ENCODE data around the gene AP1G1.
"Not testable (repeated sequence)": the region's sequence is repeated elsewhere in the genome, so short reads cannot be mapped to it uniquely, and the experiment has no call there.

Gene AP1G1

GRCh38 chr16:71808593-71809459 lies at the start of gene AP1G1:
TSS of gene AP1G1 (minus strand) at chr16:71808834. CDS start at chr16:71789479, 19,355 bp downstream.
- DNase-seq: peak; percentile 94

GRCh38 chr16:71855937-71856662 lies 47.5 kb upstream of the AP1G1 start:
- no peak for DNase-seq

- DNase-seq: no peak
Observed at GRCh38 chr16:71854369-71854948, 45.8 kb upstream of the AP1G1 start.

DNA sequence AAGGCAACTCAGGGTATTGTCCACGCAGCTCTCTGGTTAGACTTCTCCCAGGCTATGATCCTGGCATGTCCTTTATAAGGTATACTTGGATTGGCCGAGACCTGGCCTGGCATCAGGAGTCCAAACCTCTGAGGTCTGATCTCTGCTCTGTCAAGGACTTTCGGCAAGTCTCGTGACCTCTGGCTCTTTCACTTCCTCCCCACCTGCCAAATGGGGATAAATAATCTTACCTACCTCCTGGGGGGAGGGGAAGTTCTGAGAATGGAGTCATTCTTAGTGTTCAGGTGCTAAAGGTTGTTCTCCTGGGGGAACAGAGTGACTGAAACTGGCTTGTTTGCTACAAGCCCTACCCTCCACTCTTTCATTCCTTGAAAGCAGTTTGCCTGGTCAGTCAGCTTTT lies 44.8 kb upstream of the AP1G1 start:
- DNase-seq: no peak

DNA sequence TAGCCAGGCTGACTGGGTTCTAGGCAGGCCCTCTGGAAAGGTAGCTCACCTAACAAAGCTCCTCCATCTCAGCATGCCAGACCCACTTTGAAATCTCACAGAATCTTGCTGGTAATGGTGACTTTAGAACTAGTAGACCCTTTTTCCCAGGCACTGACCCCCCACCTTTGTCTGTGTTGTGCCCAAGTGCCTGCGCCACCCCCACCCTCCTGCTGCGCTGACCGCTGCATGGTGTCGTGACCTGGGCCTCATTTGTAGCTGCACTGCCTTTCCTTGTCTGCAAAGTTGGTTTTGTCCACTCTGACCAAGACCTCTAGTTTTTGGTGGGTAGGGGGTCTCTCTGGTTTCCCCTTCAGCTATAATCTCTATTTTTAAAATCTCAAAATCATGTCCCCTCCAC lies 43.9 kb upstream of the AP1G1 start:
- DNase-seq: no peak

DNA sequence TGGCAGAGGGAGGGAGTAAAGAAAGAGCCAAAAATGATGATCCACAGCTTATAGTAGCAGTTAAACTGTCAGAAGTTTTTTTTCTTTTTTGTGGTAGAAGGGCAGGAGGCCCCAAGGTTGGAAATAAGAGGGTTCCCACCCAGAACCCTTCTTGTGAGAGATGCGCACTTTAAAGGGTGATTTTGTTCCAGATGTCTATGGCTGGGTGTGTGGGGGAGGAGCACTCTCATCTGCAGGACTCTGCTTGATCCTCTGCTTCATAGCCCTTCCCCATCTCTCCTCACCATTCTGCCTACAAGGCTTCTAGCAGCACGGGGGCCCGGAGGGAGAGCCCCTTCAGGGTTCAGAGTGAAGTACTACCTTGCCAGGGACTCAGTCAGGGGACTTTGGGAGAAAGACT lies 43.5 kb upstream of the AP1G1 start:
- no peak for DNase-seq

GRCh38 chr16:71851746-71852145 lies 43.1 kb upstream of the AP1G1 start:
- no peak for DNase-seq

GRCh38 chr16:71848622-71849021 lies 40.0 kb upstream of the AP1G1 start:
- no peak for DNase-seq

DNA sequence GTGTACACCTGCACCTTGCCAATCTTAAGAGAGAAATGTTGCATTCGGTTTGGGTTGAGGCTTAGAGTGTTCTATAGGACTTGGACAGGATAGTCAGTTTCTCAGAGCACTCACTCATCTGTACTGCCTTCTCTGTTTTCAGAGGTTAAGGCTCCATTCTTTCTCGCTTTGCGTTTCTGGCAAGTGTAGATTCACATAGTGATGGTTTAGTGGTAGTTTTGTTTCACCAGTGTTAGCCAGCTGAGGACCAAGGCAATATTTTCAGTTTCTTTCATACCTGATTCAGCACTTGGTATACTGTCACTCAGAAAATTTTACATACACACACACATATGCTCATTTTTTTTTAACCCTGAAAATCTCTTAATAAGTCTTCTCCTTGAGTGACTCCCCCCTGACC lies 38.5 kb upstream of the AP1G1 start:
- DNase-seq: no peak

- DNase-seq: peak; percentile 8
Observed at GRCh38 chr16:71846431-71846830, 37.8 kb upstream of the AP1G1 start.

DNA sequence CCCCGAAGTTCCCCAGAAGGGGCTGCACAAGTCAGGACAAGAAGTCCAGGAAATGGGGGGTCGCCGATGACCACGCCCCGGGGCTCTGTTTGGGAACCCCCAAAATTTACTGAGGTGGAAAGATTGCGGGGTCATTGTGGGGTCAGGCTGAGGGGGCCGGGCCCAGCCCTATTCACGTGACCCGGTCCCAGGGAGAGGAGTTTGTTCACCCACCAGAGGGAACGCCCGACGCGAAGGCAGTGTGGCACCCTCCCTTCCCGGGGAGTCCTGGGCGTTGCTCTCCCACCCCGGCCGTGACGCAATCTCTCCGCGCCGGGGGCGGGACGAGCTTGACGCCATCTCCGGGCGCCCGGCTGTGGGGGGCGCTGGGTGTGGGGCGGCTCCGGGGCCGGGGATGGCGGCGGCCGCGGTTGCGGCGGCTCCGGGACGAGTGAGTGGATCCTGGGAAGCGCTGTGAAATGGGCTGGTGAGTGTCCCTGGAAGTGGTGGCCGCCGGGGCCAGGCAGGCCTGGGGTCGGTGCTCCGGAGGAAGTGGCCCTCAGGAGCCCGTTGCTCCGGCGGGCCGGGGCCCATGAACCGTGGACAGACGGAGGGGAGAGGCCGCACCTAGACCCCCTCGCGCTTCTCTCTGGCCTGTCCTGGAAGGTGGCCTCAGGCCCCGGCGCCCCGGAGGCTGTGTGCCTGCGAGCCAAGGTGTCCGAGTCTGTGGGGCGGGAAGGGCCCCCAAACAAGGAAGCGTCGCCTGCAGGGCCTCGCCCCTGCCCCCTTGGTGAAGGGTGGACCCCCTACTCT lies 37.2 kb upstream of the AP1G1 start, which contains the start of gene ATXN1L:
TSS of gene ATXN1L (plus strand) at position 338 of the 792 bp plus-strand sequence. CDS start 3,765 bp downstream, outside the sequence.
- DNase-seq: peak; percentile 91

DNA sequence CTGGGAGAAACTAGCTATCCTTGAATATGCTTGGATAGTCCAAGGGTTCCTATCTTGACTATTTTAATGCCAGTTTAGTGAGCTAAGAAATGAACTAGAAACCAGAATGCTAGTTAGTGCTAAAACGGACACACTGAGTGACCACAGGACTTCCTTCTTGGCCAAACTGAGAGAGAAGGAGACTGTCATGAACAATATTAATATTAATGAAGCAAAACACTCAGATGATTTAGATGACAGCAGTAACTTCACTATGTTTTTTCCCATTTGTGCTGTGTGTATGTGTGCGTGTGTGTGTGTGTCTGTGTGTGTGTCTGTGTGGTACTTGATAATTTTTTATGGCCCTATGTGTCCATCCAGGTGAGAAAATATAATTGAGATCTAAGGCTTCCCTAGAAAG lies 34.9 kb upstream of the AP1G1 start:
- DNase-seq: no peak

GRCh38 chr16:71840052-71840451 lies 31.4 kb upstream of the AP1G1 start:
- DNase-seq: no peak

- DNase-seq: no peak
Observed at GRCh38 chr16:71837150-71837549, 28.5 kb upstream of the AP1G1 start.

GRCh38 chr16:71834291-71834690 lies 25.7 kb upstream of the AP1G1 start:
- no peak for DNase-seq

DNA sequence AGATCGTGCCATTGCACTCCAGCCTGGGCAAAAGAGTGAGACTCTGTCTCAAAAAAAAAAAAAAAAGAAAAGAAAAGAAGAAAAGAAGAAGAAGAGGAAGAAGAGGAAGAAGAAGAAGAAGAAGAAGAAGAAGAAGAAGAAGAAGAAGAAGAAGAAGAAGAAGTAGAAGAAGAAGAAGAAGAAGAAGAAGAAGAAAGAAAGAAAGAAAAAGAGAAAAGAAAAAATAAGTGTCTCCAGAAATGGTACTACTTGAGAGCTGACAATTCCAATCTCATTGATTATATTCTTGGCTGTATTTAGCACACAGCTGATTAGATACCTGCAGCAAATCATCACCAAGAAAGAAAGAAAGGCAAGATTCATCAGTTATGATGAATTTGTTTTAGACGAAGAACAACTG lies 23.5 kb upstream of the AP1G1 start:
- not testable (repeated sequence) for DNase-seq

DNA sequence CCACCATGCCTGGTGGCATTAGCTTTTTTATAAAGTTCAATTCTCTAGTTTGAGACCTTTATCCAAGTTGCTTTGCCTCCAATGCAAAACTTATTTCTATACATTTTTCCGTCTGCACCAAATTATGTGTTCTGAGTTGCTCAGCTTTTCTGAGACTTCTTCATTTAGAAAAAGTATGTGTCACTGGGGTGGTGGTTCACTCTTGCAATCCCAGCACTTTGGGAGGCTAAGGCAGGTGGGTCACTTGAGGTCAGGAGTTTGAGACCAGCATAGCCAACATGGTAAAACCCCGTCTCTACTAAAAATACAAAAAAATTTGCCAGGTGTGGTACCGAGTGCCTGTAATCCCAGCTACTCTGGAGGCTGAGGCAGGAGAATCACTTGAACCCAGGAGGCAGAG lies 23.1 kb upstream of the AP1G1 start:
- not testable (repeated sequence) for DNase-seq

DNA sequence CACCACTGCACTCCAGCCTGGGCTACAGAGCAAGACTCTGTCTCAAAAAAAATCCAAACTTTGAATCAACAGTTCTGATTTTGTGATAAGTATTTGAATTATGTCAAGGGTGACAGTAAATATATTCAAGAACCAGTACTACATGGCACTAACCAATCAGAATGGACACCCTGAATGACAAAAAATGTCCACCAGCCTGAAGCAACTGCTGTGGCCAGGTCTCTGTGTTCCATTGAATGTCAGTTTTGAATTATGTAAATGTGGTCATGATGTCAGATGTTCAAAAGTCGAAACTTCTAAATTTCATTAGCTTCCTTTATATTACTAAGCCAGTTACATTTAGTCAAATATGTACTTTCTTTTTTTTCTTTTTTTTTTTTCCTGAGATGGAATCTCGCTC lies 21.7 kb upstream of the AP1G1 start:
- no peak for DNase-seq

DNA sequence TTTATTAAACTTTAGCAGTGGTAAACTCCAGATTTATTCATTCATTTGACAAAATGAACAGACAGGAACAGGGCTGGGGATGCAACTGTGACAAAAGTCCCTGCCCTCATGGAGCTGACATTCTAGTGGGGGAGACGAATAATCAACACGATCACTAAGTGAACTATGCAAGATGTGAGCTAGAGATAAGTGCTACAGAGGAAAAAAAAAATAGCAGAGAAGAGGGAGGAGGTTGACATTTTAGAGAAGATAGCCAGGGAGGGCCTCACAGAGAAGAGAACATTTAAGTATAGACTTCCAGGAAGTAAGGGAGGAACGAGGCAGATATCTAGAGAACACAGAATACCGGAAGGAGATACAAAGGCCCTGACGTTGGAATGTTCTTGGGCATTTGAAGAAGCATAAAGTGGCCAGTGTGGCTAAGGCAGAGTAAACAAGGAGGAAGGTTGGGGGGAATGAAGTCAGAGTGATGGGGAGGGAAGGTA lies 17.9 kb upstream of the AP1G1 start:
- no peak for DNase-seq

DNA sequence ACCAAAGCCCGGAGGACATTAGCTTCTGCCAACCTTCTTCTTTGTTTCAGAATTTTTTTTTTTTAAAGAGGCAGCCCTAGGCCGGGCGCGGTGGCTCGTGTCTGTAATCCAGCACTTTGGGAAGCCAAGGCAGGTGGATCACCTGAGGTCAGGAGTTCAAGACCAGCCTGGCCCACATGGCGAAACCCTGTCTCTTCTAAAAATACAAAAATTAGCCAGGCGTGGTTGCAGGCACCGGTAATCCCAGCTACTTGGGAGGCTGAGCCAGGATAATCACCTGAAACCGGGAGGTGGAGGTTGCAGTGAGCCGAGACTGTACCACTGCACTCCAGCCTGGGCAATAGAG lies 8.5 kb upstream of the AP1G1 start:
- DNase-seq: not testable (repeated sequence)

DNA sequence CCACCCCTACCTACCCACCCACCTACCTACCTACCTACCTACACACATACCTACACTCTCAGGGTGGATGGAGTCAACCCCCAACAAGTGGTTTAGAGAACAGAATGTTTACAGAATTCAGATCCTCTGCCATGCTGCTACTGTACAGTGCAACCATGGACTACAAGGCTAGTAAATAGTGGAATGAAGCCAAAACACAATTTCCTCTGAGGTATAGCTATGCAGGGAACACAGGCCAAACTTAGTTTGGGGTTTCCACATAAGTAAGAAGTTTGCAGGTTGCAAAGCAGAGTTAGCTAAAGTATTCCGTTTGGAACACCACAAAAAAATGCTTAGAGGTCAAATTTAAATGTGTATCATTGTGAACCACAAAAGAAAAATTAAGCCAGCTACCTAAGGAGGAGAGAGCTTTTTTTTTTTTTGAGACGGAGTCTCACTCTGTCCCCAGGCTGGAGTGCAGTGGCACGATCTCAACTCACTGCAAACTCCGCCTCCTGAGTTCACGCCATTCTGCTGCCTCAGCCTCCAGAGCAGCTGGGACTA lies 2.7 kb upstream of the AP1G1 start:
- DNase-seq: no peak

- DNase-seq: not testable (repeated sequence)
Observed at GRCh38 chr16:71810155-71810530, 1.5 kb upstream of the AP1G1 start.
